Tibial nerve (tissue), 4 donors: ENCODE results near the gene ANKRD62.
"Not testable (repeated sequence)": the region's sequence is repeated elsewhere in the genome, so short reads cannot be mapped to it uniquely, and the experiment has no call there.

ENCODE experiments used
- EP300 ChIP-seq, 2 donors: sonication (generic); formaldehyde crosslinking; IDR thresholded peaks; one replicate each; pipeline ENCODE4 v1.6.1; 2017; ENCODE audit warnings: antibody characterized with exemption in 2 of 2, mild to moderate bottlenecking in 1 of 2
- POLR2A ChIP-seq, 2 donors: fragments of 450-650 bp; IDR thresholded peaks; one replicate each; pipeline ENCODE4 v1.6.1; 2017; ENCODE audit warnings: antibody characterized with exemption in 2 of 2, mild to moderate bottlenecking in 2 of 2, moderate library complexity in 2 of 2
- TF ChIP-seq, protein P1 (sequence below), 5 experiments: fragments of 200-600 bp in 3 of 5; fragments of 450-650 bp in 2 of 5; sonication (generic) in 3 of 5; IDR thresholded peaks; one replicate each; pipeline ENCODE4 v1.5.1; 2016 to 2019; ENCODE audit warnings: antibody characterized with exemption in 5 of 5, mild to moderate bottlenecking in 3 of 5, moderate library complexity in 2 of 5

DNA sequence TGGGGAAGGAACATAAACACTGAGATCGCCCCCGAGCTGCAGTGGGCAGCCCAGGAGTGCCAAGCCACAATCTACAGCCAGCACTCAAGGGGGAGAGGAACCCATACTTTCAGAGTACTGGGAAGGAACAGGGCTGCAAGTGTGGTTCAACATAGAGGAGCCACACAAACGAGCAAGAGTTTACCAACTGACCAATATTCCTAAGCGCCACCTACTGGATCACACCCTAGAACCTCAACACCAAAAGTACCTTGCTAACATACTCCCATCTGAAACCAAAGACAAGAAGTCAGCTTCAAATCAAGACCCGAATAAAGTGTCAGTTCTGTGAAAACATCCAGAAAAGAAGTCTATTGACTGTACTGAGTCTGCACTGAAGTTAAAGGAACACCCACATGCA is 55.8 kb downstream of the ANKRD62 start:
- TF ChIP-seq, protein P1, sequence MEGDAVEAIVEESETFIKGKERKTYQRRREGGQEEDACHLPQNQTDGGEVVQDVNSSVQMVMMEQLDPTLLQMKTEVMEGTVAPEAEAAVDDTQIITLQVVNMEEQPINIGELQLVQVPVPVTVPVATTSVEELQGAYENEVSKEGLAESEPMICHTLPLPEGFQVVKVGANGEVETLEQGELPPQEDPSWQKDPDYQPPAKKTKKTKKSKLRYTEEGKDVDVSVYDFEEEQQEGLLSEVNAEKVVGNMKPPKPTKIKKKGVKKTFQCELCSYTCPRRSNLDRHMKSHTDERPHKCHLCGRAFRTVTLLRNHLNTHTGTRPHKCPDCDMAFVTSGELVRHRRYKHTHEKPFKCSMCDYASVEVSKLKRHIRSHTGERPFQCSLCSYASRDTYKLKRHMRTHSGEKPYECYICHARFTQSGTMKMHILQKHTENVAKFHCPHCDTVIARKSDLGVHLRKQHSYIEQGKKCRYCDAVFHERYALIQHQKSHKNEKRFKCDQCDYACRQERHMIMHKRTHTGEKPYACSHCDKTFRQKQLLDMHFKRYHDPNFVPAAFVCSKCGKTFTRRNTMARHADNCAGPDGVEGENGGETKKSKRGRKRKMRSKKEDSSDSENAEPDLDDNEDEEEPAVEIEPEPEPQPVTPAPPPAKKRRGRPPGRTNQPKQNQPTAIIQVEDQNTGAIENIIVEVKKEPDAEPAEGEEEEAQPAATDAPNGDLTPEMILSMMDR (IDR thresholded peaks at IDR 0.05) = not testable (repeated sequence)
- TF ChIP-seq EP300, POLR2A (IDR thresholded peaks at IDR 0.05): not testable (repeated sequence)
